ENCODE results near the gene RASSF3.

DNA sequence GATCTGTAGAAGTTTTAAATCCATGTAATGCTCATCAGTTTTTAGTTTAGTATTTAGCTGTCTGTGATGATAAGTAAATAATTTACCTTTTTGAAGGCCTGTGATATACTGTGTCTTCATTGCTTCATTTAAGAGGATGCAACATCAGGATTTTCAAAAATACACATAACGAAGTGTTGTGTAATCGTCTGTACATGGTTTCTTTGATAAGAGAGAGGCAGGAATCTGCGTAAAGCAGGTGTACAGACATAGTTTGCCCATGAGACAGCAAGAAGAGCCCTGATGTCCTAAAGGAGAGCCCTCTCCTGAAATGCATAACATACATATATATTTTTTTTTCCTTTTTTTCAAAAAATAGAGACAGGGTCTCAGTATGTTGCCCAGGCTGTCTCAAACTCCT, 44.8 kb downstream of the RASSF3 start:
- no peak for TF ChIP-seq CTCF (IDR thresholded peaks at IDR 0.05)
- TF ChIP-seq POLR2A (IDR thresholded peaks at IDR 0.05): no peak

Data from heart left ventricle (tissue), 13 donors.